Loucy (cell line): ENCODE measurements around the gene HS3ST5.

Source experiments
- H2AFZ ChIP-seq: fragments of 200-600 bp; sonication (generic); 2 replicates; pipeline ENCODE4 v1.6.0; 2016; ENCODE audit warnings: antibody characterized with exemption, mild to moderate bottlenecking, low read length, moderate library complexity
- H3F3A ChIP-seq: fragments of 200-600 bp; 2 replicates; pipeline ENCODE4 v1.6.0; 2016; ENCODE audit warnings: antibody characterized with exemption, low read depth, mild to moderate bottlenecking
- H3K27me3 ChIP-seq: fragments of 200-600 bp; sonication (generic); 2 replicates; pipeline ENCODE4 v1.6.1; 2014; ENCODE audit warnings: low read length, mild to moderate bottlenecking; ENCODE audit not compliant: insufficient read depth, poor library complexity, severe bottlenecking
- H3K36me3 ChIP-seq: fragments of 200-600 bp; sonication (generic); 2 replicates; pipeline ENCODE4 v1.6.1; 2016; ENCODE audit warnings: low read length; ENCODE audit not compliant: insufficient read depth
- H3K4me1 ChIP-seq: fragments of 200-600 bp; sonication (generic); 2 replicates; pipeline ENCODE4 v1.5.1; 2014; ENCODE audit warnings: low read length, mild to moderate bottlenecking; ENCODE audit not compliant: insufficient read depth, poor library complexity, severe bottlenecking
- H3K4me2 ChIP-seq: fragments of 200-600 bp; sonication (generic); 2 replicates; pipeline ENCODE4 v1.6.0; 2014; ENCODE audit warnings: antibody characterized with exemption, low read length, low read depth, mild to moderate bottlenecking; ENCODE audit not compliant: poor library complexity, severe bottlenecking
- H3K4me3 ChIP-seq: fragments of 200-600 bp; sonication (generic); 2 replicates; pipeline ENCODE4 v1.5.1; 2014; ENCODE audit warnings: low read length, mild to moderate bottlenecking, mixed read lengths; ENCODE audit not compliant: poor library complexity, severe bottlenecking
- H3K79me2 ChIP-seq: fragments of 200-600 bp; sonication (generic); 2 replicates; pipeline ENCODE4 v1.6.1; 2014; ENCODE audit warnings: low read length; ENCODE audit not compliant: insufficient read depth
- H3K9ac ChIP-seq: fragments of 200-600 bp; sonication (generic); 2 replicates; pipeline ENCODE4 v1.6.0; 2014; ENCODE audit warnings: mild to moderate bottlenecking, low read depth, low read length, moderate library complexity; ENCODE audit not compliant: poor library complexity, severe bottlenecking
- H3K9me2 ChIP-seq: fragments of 200-600 bp; sonication (generic); replicated peaks from 2 replicates; pipeline ENCODE4 v1.6.1; 2016; ENCODE audit warnings: low read depth, low read length, mixed read lengths
- H3K9me3 ChIP-seq: fragments of 200-600 bp; sonication (generic); 2 replicates; pipeline ENCODE4 v1.6.1; 2014; ENCODE audit warnings: mild to moderate bottlenecking, antibody characterized with exemption, low read length, low read depth; ENCODE audit not compliant: insufficient read depth
- H4K20me1 ChIP-seq: fragments of 200-600 bp; sonication (generic); 2 replicates; pipeline ENCODE4 v1.6.0; 2014; ENCODE audit warnings: antibody characterized with exemption, low read length, mild to moderate bottlenecking; ENCODE audit not compliant: insufficient read depth, poor library complexity, severe bottlenecking
- EZH2phosphoT487 ChIP-seq: fragments of 200-600 bp; IDR thresholded peaks from 2 replicates; pipeline ENCODE4 v1.6.1; 2018; ENCODE audit warnings: antibody characterized with exemption, mild to moderate bottlenecking, moderate library complexity, borderline replicate concordance
- TF ChIP-seq, protein P1 (sequence below): fragments of 200-600 bp; sonication (generic); conservative IDR thresholded peaks from 2 replicates; pipeline ENCODE4 v1.5.1; 2014; ENCODE audit warnings: mild to moderate bottlenecking, antibody characterized with exemption, low read length

The HS3ST5 gene

GRCh38 chr6:114172576-114173260 lies 170.1 kb downstream of the HS3ST5 start:
- Histone ChIP-seq H4K20me1 (no peaks in the 10 kb centered on the region), H3K9me3 (no peaks in the 10 kb centered on the region), H3F3A (no peaks in the 10 kb centered on the region), H3K4me3 (no peak overlapping the region), H3K36me3 (no peaks in the 10 kb centered on the region), H3K4me1 (no peaks in the 10 kb centered on the region), H3K9me2 (no peaks in the 10 kb centered on the region), H3K9ac (no peak overlapping the region), H2AFZ (no peak overlapping the region), H3K4me2 (no peak overlapping the region), H3K79me2 (no peaks in the 10 kb centered on the region), H3K27me3 (no peaks in the 10 kb centered on the region)
- TF ChIP-seq, protein P1, sequence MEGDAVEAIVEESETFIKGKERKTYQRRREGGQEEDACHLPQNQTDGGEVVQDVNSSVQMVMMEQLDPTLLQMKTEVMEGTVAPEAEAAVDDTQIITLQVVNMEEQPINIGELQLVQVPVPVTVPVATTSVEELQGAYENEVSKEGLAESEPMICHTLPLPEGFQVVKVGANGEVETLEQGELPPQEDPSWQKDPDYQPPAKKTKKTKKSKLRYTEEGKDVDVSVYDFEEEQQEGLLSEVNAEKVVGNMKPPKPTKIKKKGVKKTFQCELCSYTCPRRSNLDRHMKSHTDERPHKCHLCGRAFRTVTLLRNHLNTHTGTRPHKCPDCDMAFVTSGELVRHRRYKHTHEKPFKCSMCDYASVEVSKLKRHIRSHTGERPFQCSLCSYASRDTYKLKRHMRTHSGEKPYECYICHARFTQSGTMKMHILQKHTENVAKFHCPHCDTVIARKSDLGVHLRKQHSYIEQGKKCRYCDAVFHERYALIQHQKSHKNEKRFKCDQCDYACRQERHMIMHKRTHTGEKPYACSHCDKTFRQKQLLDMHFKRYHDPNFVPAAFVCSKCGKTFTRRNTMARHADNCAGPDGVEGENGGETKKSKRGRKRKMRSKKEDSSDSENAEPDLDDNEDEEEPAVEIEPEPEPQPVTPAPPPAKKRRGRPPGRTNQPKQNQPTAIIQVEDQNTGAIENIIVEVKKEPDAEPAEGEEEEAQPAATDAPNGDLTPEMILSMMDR: no peak

DNA sequence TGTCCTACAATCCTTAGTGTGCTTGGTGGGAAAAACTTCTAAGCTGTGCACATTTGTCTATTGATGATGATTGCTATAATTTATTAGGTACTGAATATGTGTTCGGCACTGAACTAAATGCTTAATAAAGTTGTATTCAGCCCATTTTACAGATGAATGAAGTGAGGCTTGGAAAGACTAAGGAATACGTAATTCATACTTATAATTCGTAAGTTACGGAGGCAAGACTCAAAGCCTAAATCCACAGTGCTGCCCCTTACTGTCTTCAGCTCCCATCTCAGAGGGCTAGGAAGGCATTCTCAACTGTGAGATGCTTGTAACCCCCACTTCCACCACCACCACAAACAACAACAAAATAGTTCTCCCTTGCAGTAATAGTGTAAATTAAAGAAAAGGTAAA lies 171.3 kb downstream of the HS3ST5 start:
- H3K4me3 ChIP-seq: no peak overlapping the region
- no peaks in the 10 kb centered on the region for H3F3A ChIP-seq
- H3K36me3 ChIP-seq: no peaks in the 10 kb centered on the region
- no peaks in the 10 kb centered on the region for H3K9me3 ChIP-seq
- H3K4me2 ChIP-seq: no peak overlapping the region
- TF ChIP-seq, protein P1: no peak
- TF ChIP-seq EZH2phosphoT487: no peak
- H2AFZ ChIP-seq: no peak overlapping the region
- H4K20me1 ChIP-seq: no peaks in the 10 kb centered on the region
- H3K27me3 ChIP-seq: no peaks in the 10 kb centered on the region
- no peaks in the 10 kb centered on the region for H3K79me2 ChIP-seq
- no peak overlapping the region for H3K9ac ChIP-seq
- no peaks in the 10 kb centered on the region for H3K4me1 ChIP-seq
- no peaks in the 10 kb centered on the region for H3K9me2 ChIP-seq

DNA sequence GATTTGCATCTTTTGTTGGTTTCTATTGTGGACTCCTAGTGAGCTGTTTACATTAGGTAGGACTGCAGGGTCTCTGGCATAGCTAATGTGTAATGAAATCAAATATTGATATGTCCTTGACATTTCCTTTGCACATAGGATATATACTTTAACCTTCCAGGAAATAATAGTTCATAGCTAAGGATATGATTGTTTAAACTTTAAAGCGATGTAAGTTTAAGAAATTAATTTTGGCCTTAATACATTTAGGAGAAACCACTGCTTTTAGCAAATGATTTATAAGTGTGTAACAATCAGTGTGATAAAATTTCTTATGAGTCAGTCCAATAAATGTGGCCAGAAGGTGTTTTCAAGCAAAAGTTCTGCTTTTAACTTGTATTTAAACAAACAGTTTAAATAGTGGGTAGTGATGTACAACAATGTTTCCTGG lies 171.8 kb downstream of the HS3ST5 start:
- H3K79me2 ChIP-seq: no peaks in the 10 kb centered on the region

More for the DNA sequence above, 171.8 kb downstream of the HS3ST5 start:
- no peak overlapping the region for H3K4me3 ChIP-seq
- H3K27me3 ChIP-seq: no peaks in the 10 kb centered on the region
- no peak overlapping the region for H3K4me2 ChIP-seq
- TF ChIP-seq, protein P1: no peak
- no peaks in the 10 kb centered on the region for H3K9me3 ChIP-seq
- no peaks in the 10 kb centered on the region for H3K9me2 ChIP-seq
- no peaks in the 10 kb centered on the region for H4K20me1 ChIP-seq
- no peak overlapping the region for H3K9ac ChIP-seq
- no peaks in the 10 kb centered on the region for H3F3A ChIP-seq
- no peaks in the 10 kb centered on the region for H3K36me3 ChIP-seq
- H2AFZ ChIP-seq: no peak overlapping the region
- H3K4me1 ChIP-seq: no peaks in the 10 kb centered on the region
